GM21447 (cell line): ENCODE measurements around the gene MTPN.

Source experiments
- ATAC-seq: cut with Tn5 transposase; IDR thresholded peaks from one replicate; pipeline ENCODE4 v1.9.1; 2021; ENCODE audit not compliant: unreplicated experiment

The MTPN gene

GRCh38 chr7:135899458-135900064, 77.6 kb downstream of the MTPN start:
- ATAC-seq, result no peak

DNA sequence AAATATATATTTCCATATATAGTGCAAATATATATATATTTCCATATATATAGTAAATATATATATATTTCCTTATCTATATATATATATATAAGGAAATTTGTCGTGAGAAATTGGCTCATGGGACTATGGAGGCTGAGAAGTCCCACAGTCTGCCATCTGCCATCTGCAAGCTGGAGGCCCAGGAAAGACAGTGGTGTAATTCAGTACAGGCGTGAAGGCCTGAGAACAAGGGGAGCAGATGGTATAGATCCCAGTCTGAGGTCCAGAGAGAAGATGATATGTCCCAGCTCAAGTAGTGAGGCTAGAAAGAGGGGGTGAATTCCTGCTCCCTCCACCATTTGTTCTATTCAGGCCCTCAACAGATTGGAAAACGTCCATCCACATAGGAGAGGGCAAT, 78.9 kb downstream of the MTPN start:
- no peak for ATAC-seq

DNA sequence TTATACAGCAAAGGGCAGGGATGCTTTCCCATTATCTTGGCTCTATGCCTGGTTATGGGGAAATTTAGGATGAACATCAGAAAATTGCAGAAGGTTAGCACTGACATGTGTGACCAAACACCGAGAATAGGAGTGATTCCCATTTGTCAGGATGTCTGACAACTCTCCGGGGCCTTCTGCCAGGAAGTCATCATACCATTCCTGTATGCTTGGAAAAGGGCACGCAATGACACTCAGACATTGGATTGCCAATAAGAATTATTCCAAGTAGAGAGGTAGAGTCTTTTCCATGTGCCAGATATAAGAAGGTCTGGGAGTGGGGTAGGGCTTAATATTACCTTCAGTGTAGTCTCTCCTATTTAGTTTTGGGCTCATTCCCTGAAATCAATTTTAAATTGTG, 82.3 kb downstream of the MTPN start:
- no peak for ATAC-seq

DNA sequence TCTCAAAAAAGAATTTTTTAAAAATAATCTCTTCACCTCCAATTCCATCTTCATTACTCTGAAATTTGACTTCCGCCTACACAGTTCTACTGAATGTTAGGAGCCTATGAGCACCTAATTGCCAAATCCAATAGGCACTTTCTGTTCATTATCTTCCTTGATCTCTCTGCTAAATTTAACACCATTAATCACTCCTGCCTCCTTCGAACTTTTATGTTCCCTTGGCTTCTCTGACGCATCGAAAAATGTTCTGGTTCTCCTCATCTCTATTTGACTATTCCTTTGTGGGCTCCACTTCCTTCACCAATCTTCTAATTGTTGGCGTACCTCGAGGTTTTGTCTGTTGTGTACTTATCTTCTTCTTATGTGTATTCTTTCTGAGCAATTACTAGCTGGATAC, 87.3 kb downstream of the MTPN start:
- no peak for ATAC-seq

DNA sequence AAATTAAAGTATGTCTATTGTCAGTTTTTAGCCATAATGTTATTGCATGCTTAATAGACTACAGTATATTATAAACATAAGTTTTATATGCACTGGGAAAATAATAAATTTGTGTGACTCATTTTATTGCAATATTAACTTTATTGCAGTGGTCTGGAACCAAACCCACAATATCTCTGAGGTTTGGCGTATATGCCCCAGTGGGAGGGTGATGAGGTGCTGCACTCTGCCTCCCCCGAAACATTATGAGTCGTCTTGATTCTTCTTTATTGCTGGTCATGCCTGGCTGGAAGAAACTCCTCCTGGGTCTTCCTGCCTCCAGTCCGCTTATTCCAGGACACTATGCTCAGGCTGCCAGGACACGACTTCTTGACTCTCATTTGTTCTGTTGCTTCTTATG, 88.4 kb downstream of the MTPN start:
- ATAC-seq, result no peak

DNA sequence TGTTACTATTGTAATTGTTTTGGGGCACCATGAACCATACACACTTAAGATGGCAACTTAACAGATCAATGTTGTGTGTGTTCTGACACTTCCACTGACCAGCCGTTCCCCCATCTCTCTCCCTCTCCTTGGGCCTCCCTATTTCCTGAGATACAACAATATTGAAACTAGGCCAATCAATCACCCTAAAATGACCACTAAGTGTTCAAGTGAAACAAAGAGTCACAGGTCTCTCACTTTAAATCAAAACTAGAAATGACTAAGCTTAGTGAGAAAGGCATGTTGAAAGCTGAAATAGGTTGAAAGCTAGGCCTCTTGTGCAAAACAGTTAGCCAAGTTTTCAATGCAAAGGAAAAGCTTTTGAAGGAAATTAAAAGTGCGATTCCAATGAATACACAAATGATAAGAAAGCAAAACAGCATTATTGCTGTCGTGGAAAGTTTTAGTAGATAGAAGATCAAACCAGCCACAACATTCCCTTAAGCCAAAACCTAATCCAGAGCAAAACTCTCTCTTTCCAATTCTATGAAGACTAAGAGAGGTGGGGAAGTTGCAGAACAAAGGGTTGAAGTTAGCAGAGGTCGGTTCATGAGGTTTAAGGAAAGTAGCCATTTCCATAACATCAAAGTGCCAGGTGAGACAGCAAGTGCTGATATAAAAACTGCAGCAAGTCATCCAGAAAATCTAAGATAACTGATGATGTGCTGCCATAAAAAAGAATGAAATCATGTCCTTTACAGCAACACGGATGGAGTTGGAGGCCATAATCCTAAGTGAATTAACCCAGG, 90.6 kb downstream of the MTPN start:
- peak; percentile 51 for ATAC-seq

- no peak for ATAC-seq
These were observed 92.5 kb downstream of the MTPN start for GRCh38 chr7:135884495-135885232.

DNA sequence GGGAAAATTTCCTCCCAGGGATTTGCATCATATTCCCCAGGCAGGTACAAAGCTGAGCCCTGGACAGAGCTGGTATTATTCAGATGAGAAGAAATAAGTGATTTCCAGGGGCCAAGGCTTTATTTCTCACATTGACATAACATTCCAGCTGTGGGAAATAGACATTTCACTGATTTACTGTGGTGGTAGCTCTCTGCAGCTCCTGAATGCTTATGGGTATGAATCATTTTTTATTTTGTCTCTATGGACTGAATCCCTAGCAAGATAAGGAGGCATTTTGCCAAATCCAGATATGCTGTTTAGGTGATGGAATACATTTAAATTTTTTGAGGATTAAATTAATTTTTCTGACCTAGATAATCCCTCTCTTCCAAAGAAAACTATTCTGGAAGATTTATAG, 97.9 kb downstream of the MTPN start:
- ATAC-seq, result no peak

GRCh38 chr7:135878284-135878683, 98.9 kb downstream of the MTPN start:
- no peak for ATAC-seq

DNA sequence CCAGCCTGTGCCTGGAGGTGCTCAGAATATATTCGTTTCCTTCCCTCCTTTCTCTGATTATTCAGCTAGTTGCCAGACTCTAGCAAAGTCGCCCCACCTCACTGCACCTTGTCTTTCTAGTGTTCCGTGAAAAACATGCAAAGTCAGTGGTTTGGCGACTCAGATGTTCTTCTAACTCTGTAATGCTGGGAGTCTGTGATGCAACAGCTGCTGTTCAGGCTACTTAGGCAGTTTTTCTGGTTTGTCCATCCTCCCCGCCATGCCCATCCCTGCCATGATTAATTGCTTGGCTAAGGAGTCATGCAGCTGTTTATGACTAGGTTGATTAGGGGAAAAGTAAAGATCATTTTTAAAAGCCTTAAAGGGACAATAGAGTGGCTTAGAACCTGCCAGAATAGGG, 99.4 kb downstream of the MTPN start:
- no peak for ATAC-seq
